HG03378 (cell line): ENCODE results near the gene GOLIM4.
A peak's percentile ranks its signal among the peaks of the same experiment; 100 is the strongest.

Experiments used
- ATAC-seq: cut with Tn5 transposase; IDR thresholded peaks from one replicate; pipeline ENCODE4 v1.9.1; 2021; ENCODE audit warnings: mild to moderate bottlenecking, moderate library complexity; ENCODE audit not compliant: unreplicated experiment

The GOLIM4 gene

GRCh38 chr3:168097381-168097780 is 1.7 kb upstream of the GOLIM4 start:
- no peak for ATAC-seq

GRCh38 chr3:168096210-168096652 is 507 bp upstream of the GOLIM4 start:
- peak; percentile 20 for ATAC-seq

GRCh38 chr3:168094877-168095610 is 680 bp downstream of the GOLIM4 start:
- ATAC-seq, result peak; percentile 55

GRCh38 chr3:168094580-168094876 is 1.2 kb downstream of the GOLIM4 start:
- ATAC-seq, result no peak

GRCh38 chr3:168093790-168094189 is 1.9 kb downstream of the GOLIM4 start:
- no peak for ATAC-seq

GRCh38 chr3:168093229-168093628 is 2.5 kb downstream of the GOLIM4 start:
- ATAC-seq, result no peak

GRCh38 chr3:168091941-168092340 is 3.8 kb downstream of the GOLIM4 start:
- ATAC-seq, result no peak

- ATAC-seq, result no peak
Measured at GRCh38 chr3:168091302-168091858, 4.3 kb downstream of the GOLIM4 start.

- ATAC-seq, result no peak
Measured at GRCh38 chr3:168090306-168091085, 5.2 kb downstream of the GOLIM4 start.

- no peak for ATAC-seq
Measured at GRCh38 chr3:168089179-168089771, 6.4 kb downstream of the GOLIM4 start.

GRCh38 chr3:168088106-168088720 is 7.5 kb downstream of the GOLIM4 start:
- peak; percentile 70 for ATAC-seq

- ATAC-seq, result no peak
Measured at GRCh38 chr3:168087539-168087938, 8.2 kb downstream of the GOLIM4 start.

- ATAC-seq, result no peak
Measured at GRCh38 chr3:168086541-168087260, 9.0 kb downstream of the GOLIM4 start.

GRCh38 chr3:168085491-168086119 is 10.1 kb downstream of the GOLIM4 start:
- ATAC-seq, result peak; percentile 67

- ATAC-seq, result no peak
Measured at GRCh38 chr3:168083906-168084305, 11.8 kb downstream of the GOLIM4 start.

GRCh38 chr3:168081856-168082255 is 13.9 kb downstream of the GOLIM4 start:
- ATAC-seq, result no peak

- no peak for ATAC-seq
Measured at GRCh38 chr3:168081171-168081771, 14.5 kb downstream of the GOLIM4 start.

- no peak for ATAC-seq
Measured at GRCh38 chr3:168080499-168081170, 15.1 kb downstream of the GOLIM4 start.

GRCh38 chr3:168080022-168080421 is 15.7 kb downstream of the GOLIM4 start:
- no peak for ATAC-seq
